Measurements from ENCODE around the gene FRY.

The FRY gene

DNA sequence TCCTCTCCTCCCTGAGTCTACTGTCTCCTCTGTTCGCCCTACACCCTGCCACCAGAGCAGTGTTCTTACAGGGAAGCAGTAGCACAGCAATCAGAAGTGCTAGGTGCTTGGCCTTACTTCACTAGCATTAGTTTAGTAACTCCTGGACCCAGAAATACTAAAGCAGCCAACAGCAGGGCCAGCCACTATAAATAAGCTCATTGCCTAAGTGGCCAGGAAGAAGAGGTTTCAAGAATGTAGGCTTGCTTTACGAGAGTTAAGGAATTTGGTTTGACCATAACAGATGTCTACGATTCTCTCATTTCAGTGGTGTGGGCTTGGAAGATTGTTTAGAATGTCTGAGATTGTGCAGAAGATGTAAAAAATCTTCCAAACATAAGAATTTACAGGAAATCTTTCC, 180.2 kb downstream of the FRY start:
- TF ChIP-seq, protein P1, sequence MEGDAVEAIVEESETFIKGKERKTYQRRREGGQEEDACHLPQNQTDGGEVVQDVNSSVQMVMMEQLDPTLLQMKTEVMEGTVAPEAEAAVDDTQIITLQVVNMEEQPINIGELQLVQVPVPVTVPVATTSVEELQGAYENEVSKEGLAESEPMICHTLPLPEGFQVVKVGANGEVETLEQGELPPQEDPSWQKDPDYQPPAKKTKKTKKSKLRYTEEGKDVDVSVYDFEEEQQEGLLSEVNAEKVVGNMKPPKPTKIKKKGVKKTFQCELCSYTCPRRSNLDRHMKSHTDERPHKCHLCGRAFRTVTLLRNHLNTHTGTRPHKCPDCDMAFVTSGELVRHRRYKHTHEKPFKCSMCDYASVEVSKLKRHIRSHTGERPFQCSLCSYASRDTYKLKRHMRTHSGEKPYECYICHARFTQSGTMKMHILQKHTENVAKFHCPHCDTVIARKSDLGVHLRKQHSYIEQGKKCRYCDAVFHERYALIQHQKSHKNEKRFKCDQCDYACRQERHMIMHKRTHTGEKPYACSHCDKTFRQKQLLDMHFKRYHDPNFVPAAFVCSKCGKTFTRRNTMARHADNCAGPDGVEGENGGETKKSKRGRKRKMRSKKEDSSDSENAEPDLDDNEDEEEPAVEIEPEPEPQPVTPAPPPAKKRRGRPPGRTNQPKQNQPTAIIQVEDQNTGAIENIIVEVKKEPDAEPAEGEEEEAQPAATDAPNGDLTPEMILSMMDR (IDR thresholded peaks at IDR 0.05; ENCODE audit: low read depth, low read length) = no peak
- TF ChIP-seq EZH2phosphoT487 (IDR thresholded peaks at IDR 0.05; ENCODE audit: low read depth) = no peak
- Histone ChIP-seq H2AFZ (ENCODE audit: low read depth, low read length) (no peak overlapping the region), H3K4me2 (ENCODE audit: low read length) (no peak overlapping the region), H3K79me2 (ENCODE audit: low read length) (no peaks in the 10 kb centered on the region), H3K4me3 (ENCODE audit: low read length) (no peak overlapping the region), H4K20me1 (ENCODE audit: insufficient read depth, low read length) (no peaks in the 10 kb centered on the region), H3K9ac (ENCODE audit: low read length) (no peak overlapping the region), H3K27ac (ENCODE audit: low read length) (no peak overlapping the region), H3K9me3 (ENCODE audit: insufficient read depth, low read length) (no peaks in the 10 kb centered on the region), H3K27me3 (ENCODE audit: low read depth, low read length) (0 out of 2 replicates have a peak, but pooled peaks cover 4% of the 10 kb centered on the region), H3K4me1 (ENCODE audit: low read length) (no peaks in the 10 kb centered on the region), H3K36me3 (replicated peaks; ENCODE audit: low read depth, low read length) (no peaks in the 10 kb centered on the region)

DNA sequence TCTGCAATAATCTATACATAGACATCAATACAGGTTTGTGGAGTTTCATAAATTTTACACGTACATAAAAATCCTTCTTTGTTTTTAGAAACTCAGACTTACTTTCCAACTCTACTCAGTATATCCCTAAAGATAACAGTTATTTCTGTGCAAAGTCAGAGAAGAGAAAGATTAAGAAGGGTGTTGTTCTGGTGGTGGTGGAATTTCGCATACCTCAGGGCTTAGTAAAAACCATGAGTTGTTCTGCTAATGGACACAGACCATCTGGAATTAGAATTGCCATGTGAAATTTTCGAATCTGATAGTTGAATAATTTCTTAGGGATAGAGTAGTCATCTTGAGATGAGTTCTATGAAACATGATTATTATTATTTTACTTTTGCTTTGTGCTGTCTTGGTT, 180.8 kb downstream of the FRY start:
- H3K4me2 ChIP-seq (ENCODE audit: low read length) = no peak overlapping the region
- H4K20me1 ChIP-seq (ENCODE audit: insufficient read depth, low read length) = no peaks in the 10 kb centered on the region
- H3K4me3 ChIP-seq (ENCODE audit: low read length) = no peak overlapping the region
- H3K4me1 ChIP-seq (ENCODE audit: low read length) = no peaks in the 10 kb centered on the region
- no peak overlapping the region for H2AFZ ChIP-seq (ENCODE audit: low read depth, low read length)
- H3K79me2 ChIP-seq (ENCODE audit: low read length) = no peaks in the 10 kb centered on the region
- H3K27me3 ChIP-seq (ENCODE audit: low read depth, low read length) = 0 out of 2 replicates have a peak, but pooled peaks cover 4% of the 10 kb centered on the region
- TF ChIP-seq EZH2phosphoT487 (IDR thresholded peaks at IDR 0.05; ENCODE audit: low read depth) = no peak
- TF ChIP-seq, protein P1 (IDR thresholded peaks at IDR 0.05; ENCODE audit: low read depth, low read length) = no peak
- no peaks in the 10 kb centered on the region for H3K9me3 ChIP-seq (ENCODE audit: insufficient read depth, low read length)
- H3K36me3 ChIP-seq (replicated peaks; ENCODE audit: low read depth, low read length) = no peaks in the 10 kb centered on the region
- no peak overlapping the region for H3K27ac ChIP-seq (ENCODE audit: low read length)
- H3K9ac ChIP-seq (ENCODE audit: low read length) = no peak overlapping the region

DNA sequence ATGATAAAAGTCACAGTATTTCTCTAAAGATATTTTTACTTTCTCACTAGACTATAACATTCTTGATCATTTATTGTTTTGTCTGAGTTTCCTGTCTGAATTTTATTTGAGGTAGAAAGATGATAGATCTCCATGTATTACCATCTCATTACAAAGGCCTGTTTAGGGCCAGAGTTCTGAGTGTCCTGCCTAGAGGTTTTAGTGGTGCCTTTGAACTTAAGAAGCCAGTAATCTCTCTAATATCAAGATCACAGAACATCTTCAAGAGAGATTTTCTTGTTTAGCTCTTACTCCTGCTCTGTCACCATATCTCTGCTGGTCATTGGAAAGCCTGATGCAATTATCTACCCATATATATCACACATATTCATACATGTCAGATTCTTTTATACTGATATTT, 182.1 kb downstream of the FRY start:
- Histone ChIP-seq H4K20me1 (ENCODE audit: insufficient read depth, low read length) (no peaks in the 10 kb centered on the region), H2AFZ (ENCODE audit: low read depth, low read length) (no peak overlapping the region), H3K27ac (ENCODE audit: low read length) (no peak overlapping the region), H3K36me3 (replicated peaks; ENCODE audit: low read depth, low read length) (no peaks in the 10 kb centered on the region), H3K4me3 (ENCODE audit: low read length) (no peak overlapping the region), H3K9ac (ENCODE audit: low read length) (no peak overlapping the region), H3K27me3 (ENCODE audit: low read depth, low read length) (no peaks in the 10 kb centered on the region), H3K4me2 (ENCODE audit: low read length) (no peak overlapping the region), H3K9me3 (ENCODE audit: insufficient read depth, low read length) (no peaks in the 10 kb centered on the region), H3K4me1 (ENCODE audit: low read length) (no peaks in the 10 kb centered on the region), H3K79me2 (ENCODE audit: low read length) (no peaks in the 10 kb centered on the region)
- no peak for TF ChIP-seq EZH2phosphoT487 (IDR thresholded peaks at IDR 0.05; ENCODE audit: low read depth)
- TF ChIP-seq, protein P1 (IDR thresholded peaks at IDR 0.05; ENCODE audit: low read depth, low read length) = no peak

DNA sequence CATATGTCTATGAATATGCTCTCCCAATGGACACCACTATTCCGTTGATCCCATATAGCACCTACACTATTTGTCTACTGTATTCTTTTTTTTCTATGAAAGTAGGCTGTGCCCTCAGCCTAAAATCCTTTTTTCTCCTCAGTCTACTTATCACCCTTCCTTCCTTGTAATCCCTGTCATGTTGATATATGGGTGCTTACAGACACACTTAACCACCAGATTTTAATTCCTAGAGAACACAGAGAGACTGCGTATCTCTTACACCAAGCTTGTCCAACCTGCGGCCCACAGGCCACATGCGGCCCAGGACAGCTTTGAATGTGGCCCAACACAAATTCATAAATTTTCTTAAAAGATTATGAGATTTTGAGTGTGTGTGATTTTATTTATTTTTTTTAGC, 182.5 kb downstream of the FRY start:
- no peak overlapping the region for H3K27ac ChIP-seq (ENCODE audit: low read length)
- no peak overlapping the region for H3K9ac ChIP-seq (ENCODE audit: low read length)
- H3K79me2 ChIP-seq (ENCODE audit: low read length) = no peaks in the 10 kb centered on the region
- no peak overlapping the region for H3K4me3 ChIP-seq (ENCODE audit: low read length)
- H3K27me3 ChIP-seq (ENCODE audit: low read depth, low read length) = no peaks in the 10 kb centered on the region
- H3K4me2 ChIP-seq (ENCODE audit: low read length) = no peak overlapping the region
- no peaks in the 10 kb centered on the region for H3K4me1 ChIP-seq (ENCODE audit: low read length)
- H3K36me3 ChIP-seq (replicated peaks; ENCODE audit: low read depth, low read length) = no peaks in the 10 kb centered on the region
- no peak overlapping the region for H2AFZ ChIP-seq (ENCODE audit: low read depth, low read length)
- H4K20me1 ChIP-seq (ENCODE audit: insufficient read depth, low read length) = no peaks in the 10 kb centered on the region
- H3K9me3 ChIP-seq (ENCODE audit: insufficient read depth, low read length) = no peaks in the 10 kb centered on the region
- TF ChIP-seq, protein P1 (IDR thresholded peaks at IDR 0.05; ENCODE audit: low read depth, low read length) = no peak
- TF ChIP-seq EZH2phosphoT487 (IDR thresholded peaks at IDR 0.05; ENCODE audit: low read depth) = no peak
